Right ventricle myocardium superior (tissue), 1 donor: ENCODE data around the gene SLC17A4. TPM values are rescaled to one million over a fixed set of nuclear protein-coding genes. Genes with fewer than 3 reads are reported as not detected.
A peak's percentile ranks its signal among the peaks of the same experiment; 100 is the strongest.
"Not testable (repeated sequence)": the region's sequence is repeated elsewhere in the genome, so short reads cannot be mapped to it uniquely, and the experiment has no call there.

Experiments
- ATAC-seq: fragments of 200-7000 bp; cut with Tn5 transposase; one replicate; pipeline ENCODE4 v1.9.1; 2020; ENCODE audit warnings: mild to moderate bottlenecking; ENCODE audit not compliant: poor library complexity
- DNase-seq: peaks from one replicate; pipeline ENCODE4 v3.0.0-alpha.2; 2020
- intact Hi-C: fragments of 100-400 bp; cut with DNase I; formaldehyde crosslinking; loops from one replicate; pipeline ENCODE4 v1.11.2; 2022
- total RNA-seq: library from RNA; stranded (reverse); fragmentation: NEBNext Ultra II Directional; extraction: Animal tissue kit (Norgen Biotek cat#: 25700); gene quantifications from one replicate; pipeline ENCODE4 v1.2.1, GENCODE V29; 2021
- donor health status: DM: no; HTN: yes; CAD: no; lungs with severe emphysema.

Gene SLC17A4
- total RNA-seq, 1 donor from 2014 or later: not detected

- intact Hi-C loops, ATAC-seq, DNase-seq: not testable (repeated sequence)
Measured at GRCh38 chr6:25748601-25749517, 5.7 kb upstream of the SLC17A4 start.

DNA sequence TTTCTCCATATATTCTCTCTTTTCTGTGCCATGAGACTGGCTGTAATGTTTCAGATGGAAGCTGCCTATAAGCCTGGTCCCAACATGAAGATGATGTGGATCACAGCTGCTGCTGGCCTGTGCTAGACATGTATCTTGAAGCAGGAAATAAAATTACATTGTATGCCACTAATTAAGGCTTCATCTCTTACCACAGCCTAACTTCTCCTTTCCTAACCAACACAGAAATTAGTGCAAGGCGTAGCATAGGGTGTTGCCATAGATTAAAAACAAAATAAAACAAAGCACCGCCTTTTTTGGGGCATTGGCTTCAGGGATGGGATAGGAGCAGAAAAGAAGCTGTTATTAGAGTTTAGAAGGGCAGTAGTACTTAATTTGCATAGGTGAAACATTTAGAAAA lies 4.7 kb upstream of the SLC17A4 start:
- DNase-seq (no peak), ATAC-seq (no peak)
- intact Hi-C loops: no loop called here

DNA sequence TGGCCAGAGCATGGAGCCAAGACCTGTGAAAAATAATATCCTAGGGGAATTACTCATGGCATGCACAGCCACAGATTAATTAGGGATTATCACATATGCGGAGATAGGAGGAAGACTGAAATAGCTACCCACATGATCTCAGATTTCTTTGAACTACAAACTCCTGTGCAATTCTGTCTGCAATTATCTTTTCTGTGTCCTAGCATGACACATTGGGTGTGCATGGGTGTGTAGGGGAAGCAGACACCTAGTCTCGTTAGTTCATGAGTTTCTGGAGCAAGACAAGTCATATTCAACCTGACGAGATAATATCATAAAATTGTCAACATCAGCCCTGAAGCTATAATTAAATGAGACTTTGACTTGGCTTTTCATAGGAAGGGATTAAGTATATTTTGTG lies 3.6 kb upstream of the SLC17A4 start:
- no peak for ATAC-seq
- intact Hi-C loops: no loop called here
- DNase-seq: no peak

DNA sequence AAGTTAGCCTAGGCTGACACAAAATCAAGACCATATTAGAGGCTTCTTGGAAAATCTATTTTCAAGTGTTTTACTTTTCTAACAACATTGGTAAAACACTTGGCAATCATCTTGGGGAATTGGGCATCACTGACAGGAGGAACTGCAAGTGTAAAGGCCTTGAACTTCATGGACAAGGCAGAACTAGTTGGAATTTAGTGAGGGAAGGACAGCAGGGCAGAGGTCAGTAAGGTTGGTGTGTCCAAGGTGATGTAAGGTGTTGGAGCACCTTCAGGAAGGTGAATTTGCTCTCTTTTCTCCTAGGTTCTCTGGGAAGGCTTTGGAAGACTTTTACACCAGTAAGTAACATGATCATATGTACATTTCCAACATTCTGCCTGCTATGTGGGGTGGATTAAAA lies 1.5 kb upstream of the SLC17A4 start:
- ATAC-seq (no peak), DNase-seq (no peak)
- intact Hi-C loops: no loop called here

GRCh38 chr6:25755483-25755882 lies 941 bp downstream of the SLC17A4 start:
- no peak for DNase-seq
- intact Hi-C loops: no loop called here
- ATAC-seq: no peak

GRCh38 chr6:25756382-25757363 lies 2.1 kb downstream of the SLC17A4 start:
- intact Hi-C loops: no loop called here
- DNase-seq (no peak), ATAC-seq (no peak)

DNA sequence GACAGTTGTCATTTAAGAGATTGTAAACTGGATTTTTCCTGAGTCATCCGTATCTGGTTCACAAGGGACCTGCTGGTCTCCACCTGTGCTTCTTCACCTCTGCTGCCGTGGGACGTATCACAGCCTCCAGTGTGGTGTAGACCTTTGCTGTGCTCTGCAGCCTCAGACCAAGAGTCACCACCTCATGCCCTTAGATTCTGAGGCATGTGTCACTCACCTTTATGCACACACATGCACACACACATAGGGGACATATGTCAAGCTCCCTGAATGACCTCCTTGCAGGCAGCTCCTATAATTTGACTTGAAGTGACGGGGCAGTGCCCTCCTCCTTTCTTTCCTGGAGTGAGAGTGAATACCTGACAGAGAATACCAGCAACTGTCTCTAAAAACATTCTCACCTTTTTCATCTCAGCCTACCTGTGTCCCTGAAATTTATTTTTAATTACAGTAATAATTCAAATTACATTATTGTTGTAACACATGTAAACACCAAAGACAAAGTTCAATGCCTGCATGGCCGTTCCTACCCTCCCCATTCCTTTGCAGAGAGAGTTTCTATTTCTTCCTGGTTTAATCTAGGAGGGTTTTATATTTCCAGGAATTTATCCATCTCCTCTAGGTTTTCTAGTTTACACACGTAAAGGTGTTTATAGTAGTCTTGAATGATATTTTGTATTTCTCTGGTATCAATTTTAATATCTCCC lies 3.5 kb downstream of the SLC17A4 start:
- ATAC-seq (no peak), DNase-seq (no peak)
- intact Hi-C loops: no loop called here

DNA sequence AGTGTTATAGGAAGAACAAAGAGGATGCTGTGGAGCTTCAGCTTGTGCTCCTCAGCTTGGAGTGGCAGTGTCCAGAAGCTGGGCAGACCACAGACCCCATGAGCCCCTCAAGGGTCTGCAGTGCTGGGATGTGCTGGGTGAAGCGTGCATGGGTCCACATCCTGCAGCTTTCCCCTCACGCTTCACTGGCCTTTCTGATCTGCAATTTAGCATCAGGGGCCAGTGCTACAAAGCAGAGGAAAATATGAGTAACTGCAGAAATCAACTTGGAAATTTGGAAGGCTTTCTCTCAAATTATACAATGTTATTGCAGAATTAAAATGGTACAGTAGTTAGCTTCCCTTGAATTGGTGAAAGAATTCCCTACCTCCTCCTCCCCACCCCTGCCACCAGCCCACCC lies 10.1 kb downstream of the SLC17A4 start:
- intact Hi-C loops: no loop called here
- ATAC-seq (no peak), DNase-seq (no peak)

DNA sequence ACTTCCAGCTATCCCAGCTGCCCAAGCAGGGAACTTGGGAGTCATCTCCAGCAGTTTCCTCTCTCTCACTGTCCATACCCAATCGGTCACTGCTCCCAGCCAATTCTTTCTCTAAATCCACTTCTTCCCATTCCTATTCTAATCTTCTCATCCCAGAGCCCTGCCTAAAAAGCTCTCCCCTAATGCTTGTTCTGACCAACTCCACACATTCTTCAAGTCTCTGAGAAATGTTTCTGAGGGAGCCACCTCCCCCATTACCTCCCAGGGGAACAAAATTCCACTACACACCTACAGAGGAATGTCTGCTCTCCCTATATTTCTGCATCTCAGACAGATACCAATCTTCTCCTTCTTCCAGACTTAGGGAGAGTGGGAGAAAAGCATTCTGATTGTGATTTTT lies 14.0 kb downstream of the SLC17A4 start:
- DNase-seq (no peak), ATAC-seq (no peak)
- intact Hi-C loops: no loop called here

- DNase-seq (no peak), ATAC-seq (no peak)
- intact Hi-C loops: no loop called here
Measured at GRCh38 chr6:25769983-25770382, 15.4 kb downstream of the SLC17A4 start.

- intact Hi-C loops: no loop called here
- no peak for DNase-seq
- ATAC-seq: no peak
Measured at GRCh38 chr6:25774120-25774715, 19.7 kb downstream of the SLC17A4 start.

DNA sequence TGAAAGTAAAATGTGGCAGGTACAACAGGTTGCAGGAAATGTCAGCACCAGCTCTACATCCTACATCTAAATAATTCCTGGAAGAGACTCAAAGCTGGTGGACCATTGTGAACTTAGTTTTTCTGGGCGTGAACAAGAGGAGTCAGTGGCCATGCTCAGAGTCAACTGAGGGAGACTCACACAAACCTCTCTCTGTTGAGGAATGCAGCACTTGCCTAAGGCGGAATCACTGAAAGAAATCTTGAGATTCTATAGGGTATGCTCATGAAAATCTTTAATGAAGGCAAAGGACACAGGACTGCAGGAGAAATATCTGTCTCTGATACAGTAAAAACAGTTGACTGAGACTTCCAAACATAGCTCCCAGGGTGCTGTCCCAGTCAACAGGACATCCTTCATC lies 22.5 kb downstream of the SLC17A4 start:
- DNase-seq: no peak
- no peak for ATAC-seq
- intact Hi-C loops: no loop called here

DNA sequence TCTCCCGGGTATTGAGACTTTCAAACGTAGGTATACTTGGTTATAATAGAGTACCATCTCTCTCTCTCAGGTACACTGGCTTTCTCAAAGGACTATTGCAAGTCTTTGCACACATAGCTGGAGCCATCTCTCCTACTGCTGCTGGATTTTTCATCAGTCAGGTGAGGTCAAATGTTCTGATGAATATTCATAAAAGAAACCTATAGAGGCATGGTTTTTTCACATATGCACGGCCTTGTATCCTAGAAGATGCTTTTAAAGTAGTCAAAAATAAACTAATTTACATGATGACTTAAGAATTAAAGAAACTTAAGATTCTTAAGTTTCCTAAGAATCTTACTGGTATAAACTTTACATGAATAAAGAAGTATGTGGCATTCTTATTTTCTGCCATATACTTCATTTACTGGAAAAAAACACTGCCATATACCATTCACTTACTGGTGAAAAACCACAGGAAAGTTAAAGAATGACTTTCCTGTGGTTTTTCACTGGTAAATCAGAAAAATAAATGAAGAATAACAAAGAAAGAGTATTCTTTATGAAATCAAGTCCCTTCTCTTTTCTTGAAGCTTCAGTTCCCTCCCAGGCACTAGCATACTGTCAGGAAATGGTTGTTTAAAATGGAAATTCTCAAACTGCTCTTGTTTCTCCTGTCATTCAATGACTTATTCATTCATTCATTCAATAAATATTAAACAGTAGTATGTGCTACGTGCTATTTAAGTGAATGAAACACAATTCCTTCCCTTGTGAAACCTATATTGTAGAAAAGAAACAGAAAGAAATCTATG lies 23.5 kb downstream of the SLC17A4 start:
- DNase-seq (no peak), ATAC-seq (no peak)
- intact Hi-C loops: no loop called here

GRCh38 chr6:25781134-25781533 lies 26.6 kb downstream of the SLC17A4 start:
- intact Hi-C loops: no loop called here
- no peak for ATAC-seq
- DNase-seq: no peak

GRCh38 chr6:25787428-25787827 lies 32.9 kb downstream of the SLC17A4 start:
- DNase-seq (no peak), ATAC-seq (no peak)
- intact Hi-C loops: no loop called here

DNA sequence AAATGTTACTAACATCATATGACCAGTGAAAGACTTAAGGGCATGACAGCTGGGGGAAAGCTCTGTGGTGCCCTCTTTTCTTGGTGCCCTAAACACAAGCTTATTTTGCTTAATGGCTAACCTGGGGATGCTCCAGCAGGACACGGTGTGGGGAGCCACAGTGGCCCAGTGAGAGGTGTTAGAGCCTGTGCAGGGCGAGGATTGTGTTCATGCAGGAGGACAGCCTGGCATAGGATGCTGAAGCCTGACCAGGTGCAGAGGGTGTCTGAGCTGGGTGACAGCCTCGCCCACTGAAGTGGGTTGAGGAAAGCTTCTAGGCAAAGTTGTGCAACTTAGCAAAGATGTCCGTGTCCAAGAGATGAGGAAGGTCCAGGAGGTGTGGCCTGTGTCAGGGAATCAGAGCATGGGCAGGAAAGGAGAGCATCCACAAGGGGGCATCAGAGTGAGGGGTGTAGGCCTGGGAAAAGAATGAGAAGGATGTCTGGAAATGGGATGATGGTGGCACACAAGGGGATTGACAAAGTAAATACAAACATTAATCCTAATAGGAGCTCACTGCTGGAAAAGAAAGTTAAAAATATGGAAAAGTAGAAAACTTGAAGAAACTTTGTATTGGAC lies 33.9 kb downstream of the SLC17A4 start:
- no peak for DNase-seq
- ATAC-seq: peak; percentile 45
- intact Hi-C loops: no loop called here

DNA sequence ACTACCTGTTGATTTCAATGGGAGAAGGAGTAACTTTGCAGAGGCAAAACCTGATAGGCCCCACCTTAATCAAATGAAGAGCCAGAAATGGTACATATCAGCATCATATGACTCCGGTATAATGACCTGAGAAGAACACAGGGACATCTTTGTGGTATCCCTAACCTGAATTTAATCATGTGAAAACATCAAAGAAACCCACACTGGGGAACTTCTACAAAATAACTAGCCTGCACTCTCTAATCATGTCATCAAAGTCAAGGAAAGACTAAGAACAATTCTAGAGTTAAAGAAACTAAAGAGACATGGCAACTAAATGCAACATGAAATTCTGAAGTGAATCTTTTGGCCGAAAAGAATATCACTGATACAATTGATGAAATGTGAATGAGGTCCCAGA lies 34.9 kb downstream of the SLC17A4 start:
- DNase-seq (no peak), ATAC-seq (no peak)
- intact Hi-C loops: no loop called here
